Nephron (organoid): Measurements from ENCODE around the gene PKHD1.
A peak's percentile ranks its signal among the peaks of the same experiment; 100 is the strongest.

Experiments
- H3K27ac Mint-ChIP-seq, 3 experiments: 2 replicates each; pipeline ENCODE4 v1.8.0; 2020; ENCODE audit warnings: mixed read lengths in 3 of 3, mild to moderate bottlenecking in 2 of 3, moderate library complexity in 1 of 3
- H3K27me3 Mint-ChIP-seq: 2 replicates; pipeline ENCODE4 v1.8.0; 2021; ENCODE audit warnings: low read depth, mild to moderate bottlenecking, moderate library complexity, mixed read lengths
- H3K36me3 Mint-ChIP-seq: 2 replicates; pipeline ENCODE4 v1.8.0; 2020; ENCODE audit warnings: low read depth, mixed read lengths
- H3K4me1 Mint-ChIP-seq: 2 replicates; pipeline ENCODE4 v1.8.0; 2020; ENCODE audit warnings: mixed read lengths
- H3K4me3 Mint-ChIP-seq, 3 experiments: 2 replicates each; pipeline ENCODE4 v1.8.0; 2020; ENCODE audit warnings: mild to moderate bottlenecking in 3 of 3, mixed read lengths in 3 of 3, moderate library complexity in 2 of 3
- H3K9me3 Mint-ChIP-seq: 2 replicates; pipeline ENCODE4 v1.8.0; 2020; ENCODE audit warnings: mixed read lengths
- CTCF ChIP-seq, 3 experiments: fragments of 200-600 bp; sonication (generic); IDR thresholded peaks; one replicate each; pipeline ENCODE4 v1.5.0; 2021; ENCODE audit warnings: antibody characterized with exemption in 3 of 3; ENCODE audit not compliant: unreplicated experiment in 3 of 3

The PKHD1 gene

DNA sequence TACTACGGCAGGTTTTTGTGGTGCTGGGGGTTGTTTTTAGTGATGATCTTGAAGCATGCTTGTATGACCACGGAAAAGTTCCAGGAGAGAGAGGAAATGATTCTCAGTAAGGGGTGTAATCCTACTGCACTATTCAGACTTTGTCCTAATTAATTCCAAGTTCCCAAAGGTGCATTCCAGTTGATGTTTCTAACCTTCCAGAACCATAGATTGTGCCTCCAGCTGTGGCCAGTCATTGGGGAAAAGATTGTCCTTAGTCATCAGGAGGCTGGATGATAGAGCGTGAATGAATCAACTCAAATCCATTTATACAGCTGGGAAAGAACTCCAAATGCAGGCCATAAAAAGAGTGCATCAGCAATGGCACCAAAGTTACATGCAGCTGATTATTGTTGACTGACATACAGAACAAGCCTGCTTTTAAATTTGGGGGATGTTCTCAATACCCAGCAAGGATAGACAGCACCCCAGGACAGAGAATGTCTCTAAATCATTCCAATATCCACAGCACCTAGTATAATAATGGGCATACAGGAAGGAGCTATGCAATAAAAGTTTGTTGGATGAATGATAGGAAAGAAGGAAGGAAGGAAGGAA lies 27.8 kb upstream of the PKHD1 start:
- no peak for TF ChIP-seq CTCF (IDR thresholded peaks at IDR 0.05; ENCODE audit: unreplicated experiment in 3 of 3)
- H3K4me1 Mint-ChIP-seq = peaks cover 46% of the 10 kb centered on the region
- peak overlapping the region in 2 of 3 experiments; percentile 59 to 81 for H3K4me3 Mint-ChIP-seq
- H3K27ac Mint-ChIP-seq = peak overlapping the region in 2 of 3 experiments; percentile 13 to 44
- H3K9me3 Mint-ChIP-seq = peaks cover 11% of the 10 kb centered on the region
- H3K36me3 Mint-ChIP-seq = no peaks in the 10 kb centered on the region
- H3K27me3 Mint-ChIP-seq = no peaks in the 10 kb centered on the region

- no peak for TF ChIP-seq CTCF (IDR thresholded peaks at IDR 0.05; ENCODE audit: unreplicated experiment in 3 of 3)
- peak overlapping the region in 2 of 3 experiments; percentile 11 to 66 for H3K4me3 Mint-ChIP-seq
- H3K27ac Mint-ChIP-seq = peak overlapping the region; percentile 45 to 78 (median 60)
- peaks cover 57% of the 10 kb centered on the region for H3K4me1 Mint-ChIP-seq
- peaks cover 12% of the 10 kb centered on the region for H3K9me3 Mint-ChIP-seq
- H3K27me3 Mint-ChIP-seq = no peaks in the 10 kb centered on the region
- H3K36me3 Mint-ChIP-seq = no peaks in the 10 kb centered on the region
Measured at GRCh38 chr6:52109171-52109571, 21.8 kb upstream of the PKHD1 start.

DNA sequence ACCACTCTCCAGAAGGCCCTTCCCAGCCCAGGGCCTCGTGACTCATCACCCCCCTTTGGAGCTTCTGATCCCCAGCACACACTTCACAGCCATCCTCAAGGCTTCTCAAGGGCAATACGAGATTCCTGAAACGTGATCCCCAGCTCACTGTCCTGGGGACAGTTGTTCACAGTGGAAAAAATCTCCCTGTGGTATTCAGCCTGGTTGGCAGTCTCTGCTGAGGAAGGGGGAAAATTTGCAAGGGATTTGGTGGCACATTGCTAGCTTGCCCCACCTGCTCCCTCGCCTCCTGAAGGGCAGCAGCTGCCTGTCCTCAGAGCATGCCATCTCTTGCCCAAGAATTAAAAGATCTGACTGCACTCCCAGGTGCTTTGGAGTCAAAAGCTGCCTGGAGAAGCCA lies 20.7 kb upstream of the PKHD1 start:
- TF ChIP-seq CTCF (IDR thresholded peaks at IDR 0.05; ENCODE audit: unreplicated experiment in 3 of 3) = no peak
- H3K27ac Mint-ChIP-seq = peak overlapping the region; percentile 45 to 73 (median 71)
- no peaks in the 10 kb centered on the region for H3K36me3 Mint-ChIP-seq
- peak overlapping the region in 2 of 3 experiments; percentile 50 to 77 for H3K4me3 Mint-ChIP-seq
- H3K9me3 Mint-ChIP-seq = peaks cover 12% of the 10 kb centered on the region
- no peaks in the 10 kb centered on the region for H3K27me3 Mint-ChIP-seq
- H3K4me1 Mint-ChIP-seq = peaks cover 67% of the 10 kb centered on the region

DNA sequence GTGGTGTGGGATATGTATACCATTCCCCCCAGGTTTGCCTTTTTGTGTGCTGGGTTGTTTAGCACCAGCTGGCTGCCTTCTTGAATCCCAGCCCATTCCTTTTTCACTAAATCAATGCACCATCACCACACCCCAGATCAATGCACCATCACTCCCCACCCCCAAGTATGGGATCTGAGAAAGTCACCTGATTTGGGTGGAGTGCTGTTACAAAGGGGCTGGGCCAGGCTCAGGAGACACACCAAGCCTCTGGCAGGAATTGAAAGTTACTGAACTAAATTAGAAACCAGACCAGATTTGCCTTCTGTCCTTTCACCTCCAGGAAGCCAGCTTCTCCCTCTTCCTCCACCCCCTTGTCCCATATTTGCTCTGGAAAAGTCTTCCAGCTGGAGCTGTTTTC lies 19.6 kb upstream of the PKHD1 start:
- TF ChIP-seq CTCF (IDR thresholded peaks at IDR 0.05; ENCODE audit: unreplicated experiment in 3 of 3) = no peak
- Mint-ChIP-seq H3K36me3 (no peaks in the 10 kb centered on the region), H3K27ac (peak overlapping the region; percentile 45 to 71 (median 68)), H3K4me1 (peaks cover 73% of the 10 kb centered on the region), H3K4me3 (peak overlapping the region in 2 of 3 experiments; percentile 33 to 78), H3K9me3 (peaks cover 9% of the 10 kb centered on the region), H3K27me3 (peaks cover 4% of the 10 kb centered on the region)

DNA sequence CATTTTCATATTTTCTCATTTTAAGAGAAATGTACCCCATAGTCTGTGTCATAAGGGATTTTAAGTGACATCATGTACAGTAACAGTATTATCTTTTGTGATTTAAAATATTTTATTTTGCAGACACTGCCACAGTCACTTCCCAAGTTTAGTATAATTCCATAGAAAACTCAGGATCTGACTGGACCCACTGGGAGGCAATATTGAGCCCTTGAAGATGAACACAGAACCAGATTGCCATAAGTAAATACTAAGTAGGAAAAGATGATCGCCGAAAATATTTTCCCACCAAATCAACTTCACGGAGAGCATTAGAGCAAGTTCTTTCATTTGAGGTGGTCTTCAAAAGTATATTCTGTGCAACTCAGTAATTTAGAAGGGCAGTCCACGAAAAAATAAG lies 17.6 kb upstream of the PKHD1 start:
- H3K36me3 Mint-ChIP-seq = no peaks in the 10 kb centered on the region
- H3K27ac Mint-ChIP-seq = peak overlapping the region in 1 of 3 experiments; percentile 21
- peak overlapping the region in 1 of 3 experiments; percentile 48 for H3K4me3 Mint-ChIP-seq
- H3K27me3 Mint-ChIP-seq = peaks cover 6% of the 10 kb centered on the region
- H3K9me3 Mint-ChIP-seq = peaks cover 3% of the 10 kb centered on the region
- peaks cover 86% of the 10 kb centered on the region for H3K4me1 Mint-ChIP-seq
- TF ChIP-seq CTCF (IDR thresholded peaks at IDR 0.05; ENCODE audit: unreplicated experiment in 3 of 3) = no peak

DNA sequence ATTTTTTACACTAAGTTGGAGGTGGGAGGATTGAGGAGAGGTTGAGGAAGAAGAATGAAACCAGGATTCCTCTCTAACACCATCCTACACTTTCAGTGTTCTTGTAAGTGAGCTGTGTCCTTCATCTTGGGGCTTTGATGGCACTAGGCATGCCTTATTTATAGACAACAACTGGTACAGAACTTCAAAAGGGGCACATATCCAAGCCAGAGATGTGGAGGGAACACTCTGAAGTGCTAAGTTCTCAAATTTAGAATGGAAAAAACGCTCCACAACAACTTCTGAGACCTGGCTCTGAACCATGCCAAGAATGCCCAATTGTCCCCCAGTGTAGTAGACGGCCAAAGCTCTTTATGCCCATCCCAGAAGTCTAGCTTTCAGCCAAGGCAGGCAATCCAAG lies 16.2 kb upstream of the PKHD1 start:
- peaks cover 6% of the 10 kb centered on the region for H3K27me3 Mint-ChIP-seq
- peak overlapping the region; percentile 8 to 32 (median 8) for H3K27ac Mint-ChIP-seq
- H3K9me3 Mint-ChIP-seq = no peaks in the 10 kb centered on the region
- H3K4me1 Mint-ChIP-seq = peaks cover 82% of the 10 kb centered on the region
- no peaks in the 10 kb centered on the region for H3K36me3 Mint-ChIP-seq
- no peak for TF ChIP-seq CTCF (IDR thresholded peaks at IDR 0.05; ENCODE audit: unreplicated experiment in 3 of 3)
- peak overlapping the region in 1 of 3 experiments; percentile 54 for H3K4me3 Mint-ChIP-seq
